Astrocyte of the spinal cord (primary cell): ENCODE results near the gene ACOX2.

Experiments used
- DNase-seq: peaks from one replicate; pipeline ENCODE4 v3.0.0; 2011; ENCODE audit warnings: low read depth, low spot score
- H3K4me3 ChIP-seq: 2 replicates; pipeline ENCODE4 v1.5.1; 2011; ENCODE audit warnings: low read depth, mild to moderate bottlenecking, low read length, moderate library complexity
- CTCF ChIP-seq: IDR thresholded peaks from 2 replicates; pipeline ENCODE4 v1.5.1; 2012; ENCODE audit warnings: low read depth, mild to moderate bottlenecking, low read length, inconsistent platforms
- in situ Hi-C: cut with HindIII; loops from 2 replicates; pipeline ENCODE4 v1.10.0; 2017; ENCODE audit warnings: low sequenced_read_pairs

Gene ACOX2

GRCh38 chr3:58487140-58487886, 49.7 kb downstream of the ACOX2 start:
- DNase-seq = peak; percentile 56

GRCh38 chr3:58485801-58486435, 51.1 kb downstream of the ACOX2 start:
- in situ Hi-C loops = no loop called here
- DNase-seq = no peak
- no peak overlapping the region for H3K4me3 ChIP-seq
- TF ChIP-seq CTCF = no peak

More at GRCh38 chr3:58487140-58487886, 49.7 kb downstream of the ACOX2 start:
- in situ Hi-C loops = no loop called here
- no peak overlapping the region for H3K4me3 ChIP-seq
- no peak for TF ChIP-seq CTCF

- DNase-seq = no peak
- in situ Hi-C loops = no loop called here
- H3K4me3 ChIP-seq = no peak overlapping the region
- TF ChIP-seq CTCF = no peak
Measured at GRCh38 chr3:58484722-58485069, 52.3 kb downstream of the ACOX2 start.

- no peak overlapping the region for H3K4me3 ChIP-seq
- TF ChIP-seq CTCF = no peak
- DNase-seq = no peak
- in situ Hi-C loops = no loop called here
Measured at GRCh38 chr3:58484045-58484721, 52.8 kb downstream of the ACOX2 start.

GRCh38 chr3:58482917-58483636, 53.9 kb downstream of the ACOX2 start:
- no peak for DNase-seq
- no peak overlapping the region for H3K4me3 ChIP-seq
- TF ChIP-seq CTCF = no peak
- in situ Hi-C loops = no loop called here

GRCh38 chr3:58480309-58480708, 56.7 kb downstream of the ACOX2 start:
- in situ Hi-C loops = no loop called here
- DNase-seq = no peak
- TF ChIP-seq CTCF = no peak
- no peak overlapping the region for H3K4me3 ChIP-seq
